D721Med (cell line): ENCODE measurements around the gene NXPH1.
A peak's percentile ranks its signal among the peaks of the same experiment; 100 is the strongest.

Experiments
- DNase-seq: peaks from one replicate; pipeline ENCODE4 v3.0.0; 2011; ENCODE audit warnings: low spot score; ENCODE audit not compliant: insufficient read length
- FAIRE-seq: peaks from 2 replicates; lab custom pipeline; 2011; peaks lifted over from hg19 to GRCh38; lab: Jason Lieb, UNC
- TF ChIP-seq, protein P1 (sequence below): IDR thresholded peaks from 2 replicates; pipeline ENCODE4 v1.5.1; 2012; ENCODE audit warnings: mild to moderate bottlenecking, control low read depth; ENCODE audit not compliant: insufficient read depth; ENCODE audit errors: missing control alignments

NXPH1 gene

GRCh38 chr7:8516976-8517375 is 83.6 kb downstream of the NXPH1 start:
- no peak for FAIRE-seq
- DNase-seq, result no peak
- TF ChIP-seq, protein P1, sequence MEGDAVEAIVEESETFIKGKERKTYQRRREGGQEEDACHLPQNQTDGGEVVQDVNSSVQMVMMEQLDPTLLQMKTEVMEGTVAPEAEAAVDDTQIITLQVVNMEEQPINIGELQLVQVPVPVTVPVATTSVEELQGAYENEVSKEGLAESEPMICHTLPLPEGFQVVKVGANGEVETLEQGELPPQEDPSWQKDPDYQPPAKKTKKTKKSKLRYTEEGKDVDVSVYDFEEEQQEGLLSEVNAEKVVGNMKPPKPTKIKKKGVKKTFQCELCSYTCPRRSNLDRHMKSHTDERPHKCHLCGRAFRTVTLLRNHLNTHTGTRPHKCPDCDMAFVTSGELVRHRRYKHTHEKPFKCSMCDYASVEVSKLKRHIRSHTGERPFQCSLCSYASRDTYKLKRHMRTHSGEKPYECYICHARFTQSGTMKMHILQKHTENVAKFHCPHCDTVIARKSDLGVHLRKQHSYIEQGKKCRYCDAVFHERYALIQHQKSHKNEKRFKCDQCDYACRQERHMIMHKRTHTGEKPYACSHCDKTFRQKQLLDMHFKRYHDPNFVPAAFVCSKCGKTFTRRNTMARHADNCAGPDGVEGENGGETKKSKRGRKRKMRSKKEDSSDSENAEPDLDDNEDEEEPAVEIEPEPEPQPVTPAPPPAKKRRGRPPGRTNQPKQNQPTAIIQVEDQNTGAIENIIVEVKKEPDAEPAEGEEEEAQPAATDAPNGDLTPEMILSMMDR, result no peak

DNA sequence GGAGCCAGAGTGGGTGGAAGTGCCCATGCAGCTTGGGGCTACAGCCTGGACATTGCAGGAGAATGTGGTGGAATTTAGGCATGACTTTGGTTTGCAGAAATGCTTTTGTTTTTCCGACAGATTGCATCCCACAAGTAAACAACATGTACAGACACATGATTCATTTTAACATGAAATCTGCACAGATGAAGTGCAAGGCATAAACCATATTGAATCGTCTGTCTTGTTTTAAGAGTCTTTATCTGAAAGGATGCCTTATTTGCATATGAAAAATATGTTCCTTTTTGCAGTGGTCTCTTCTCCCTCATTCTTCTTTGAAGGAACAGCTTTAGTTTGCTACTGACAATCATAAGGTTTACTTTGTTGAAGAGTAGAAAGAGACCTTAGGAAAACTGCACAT is 94.9 kb downstream of the NXPH1 start:
- DNase-seq, result no peak
- TF ChIP-seq, protein P1, result no peak
- FAIRE-seq, result no peak

GRCh38 chr7:8531991-8532515 is 98.6 kb downstream of the NXPH1 start:
- no peak for DNase-seq
- TF ChIP-seq, protein P1, result no peak
- no peak for FAIRE-seq

GRCh38 chr7:8536431-8536830 is 103.0 kb downstream of the NXPH1 start:
- no peak for DNase-seq
- peak; percentile 46 for FAIRE-seq
- TF ChIP-seq, protein P1, result no peak

DNA sequence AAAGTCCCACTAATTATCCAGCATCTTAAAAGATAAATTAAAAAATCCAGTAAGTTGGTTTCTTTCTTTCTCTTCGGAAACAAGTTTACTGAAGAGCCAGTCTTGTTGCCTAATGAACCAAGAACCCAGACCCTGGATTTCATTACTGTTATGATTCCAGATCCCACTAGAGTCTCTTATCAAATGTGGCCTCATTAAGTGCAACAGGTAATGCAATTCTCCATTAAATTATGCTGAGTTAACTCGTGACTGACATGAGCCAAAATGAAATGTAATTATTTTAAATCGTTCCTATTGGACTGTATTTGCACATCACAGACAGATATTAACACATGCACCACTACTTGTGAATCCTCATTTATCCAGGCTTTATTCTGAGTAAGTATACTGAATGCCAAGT is 115.6 kb downstream of the NXPH1 start:
- TF ChIP-seq, protein P1, result no peak
- DNase-seq (no peak), FAIRE-seq (no peak)

DNA sequence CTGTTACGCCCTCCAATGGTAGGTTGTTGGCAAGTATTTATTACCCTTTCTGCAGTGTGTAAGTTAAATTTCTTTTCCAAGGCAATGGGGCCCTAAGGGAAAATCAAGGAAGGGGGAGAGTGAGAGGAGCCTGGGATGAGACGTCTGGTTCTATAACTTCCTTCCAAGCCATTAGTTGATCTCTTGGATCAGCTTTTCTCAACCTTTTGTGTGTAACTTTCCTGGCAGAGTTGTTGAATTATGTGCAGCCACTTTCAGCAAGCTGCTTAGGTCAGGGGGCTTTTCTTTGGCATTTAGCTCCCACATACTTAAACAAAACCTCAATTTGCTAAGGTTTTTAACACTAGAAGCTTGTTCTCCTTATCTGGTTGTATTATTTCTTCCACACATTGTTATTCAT is 127.1 kb downstream of the NXPH1 start:
- no peak for FAIRE-seq
- DNase-seq, result no peak
- TF ChIP-seq, protein P1, result no peak

DNA sequence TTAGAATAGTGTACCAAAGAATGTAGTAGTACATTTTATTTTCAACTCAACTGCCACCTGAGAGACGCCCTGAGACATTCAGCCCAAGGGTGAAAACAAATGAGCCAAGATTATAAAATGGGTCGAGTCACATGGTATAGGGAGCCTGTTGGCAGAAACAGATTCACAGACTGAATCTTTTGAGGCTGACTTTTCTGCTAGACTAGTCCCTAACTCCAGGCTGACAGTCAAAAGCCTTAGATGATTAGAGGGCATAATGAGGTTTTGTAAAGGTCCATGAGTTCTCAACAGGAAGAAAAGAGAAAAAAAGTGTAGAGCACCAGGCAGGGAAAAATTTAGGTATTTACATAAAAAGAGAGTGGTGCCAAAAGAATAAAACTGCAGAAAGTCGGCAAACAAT is 128.0 kb downstream of the NXPH1 start:
- FAIRE-seq (no peak), DNase-seq (no peak)
- TF ChIP-seq, protein P1, result no peak
